CD4-positive, alpha-beta T cell treated with Interleukin-21 for 1 hour (primary cell): Measurements from ENCODE around the gene TMEM161B.
A peak's percentile ranks its signal among the peaks of the same experiment; 100 is the strongest.
"Not testable (repeated sequence)": the region's sequence is repeated elsewhere in the genome, so short reads cannot be mapped to it uniquely, and the experiment has no call there.

Experiments used
- DNase-seq: peaks from one replicate; pipeline ENCODE4 v3.0.0-alpha.2; 2020

The TMEM161B gene

GRCh38 chr5:88268385-88269184 is at the start of gene TMEM161B:
Gene TMEM161B, minus strand, starts transcription at chr5:88268845. Its CDS starts 122 bp downstream, at chr5:88268723.
- peak; percentile 96 for DNase-seq

GRCh38 chr5:88304356-88304755 is 35.7 kb upstream of the TMEM161B start:
- DNase-seq: no peak

DNA sequence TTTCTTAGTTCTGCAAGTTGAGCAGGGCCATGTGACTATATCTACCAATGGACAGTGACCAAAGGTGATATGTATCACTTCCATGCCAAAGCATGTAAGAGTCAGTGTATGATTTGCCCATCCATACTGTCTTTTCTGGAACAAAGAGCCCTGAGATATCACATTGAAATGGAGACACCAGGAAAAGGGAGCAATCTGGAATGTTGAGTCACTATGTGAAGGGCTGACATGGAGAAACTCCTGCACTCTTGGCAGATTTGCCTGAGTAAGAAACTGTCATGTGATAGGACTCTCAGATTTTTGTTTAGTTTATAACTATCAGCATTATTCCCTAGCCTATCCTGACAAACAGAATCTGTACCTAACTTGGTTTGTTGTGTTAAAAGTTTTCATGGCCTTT is 29.8 kb upstream of the TMEM161B start:
- DNase-seq: no peak

DNA sequence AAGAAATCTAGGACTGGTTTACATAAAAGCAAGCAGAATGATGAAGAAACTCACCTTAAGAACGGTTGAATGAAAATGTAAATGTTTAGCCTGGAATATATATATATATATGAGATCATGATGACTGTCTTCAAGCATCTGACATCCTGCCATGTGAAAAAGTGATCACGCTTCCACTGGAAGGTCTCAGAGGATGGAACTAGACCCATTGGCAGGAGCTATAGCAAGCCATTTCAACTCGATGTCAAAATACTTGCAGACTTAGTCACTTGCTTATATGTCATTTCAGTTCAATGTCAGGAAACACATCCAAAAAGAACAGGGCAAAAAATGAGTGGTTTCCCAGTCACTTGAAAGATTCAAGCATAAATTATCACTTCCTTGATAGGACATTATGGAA is 22.2 kb upstream of the TMEM161B start:
- DNase-seq: no peak

DNA sequence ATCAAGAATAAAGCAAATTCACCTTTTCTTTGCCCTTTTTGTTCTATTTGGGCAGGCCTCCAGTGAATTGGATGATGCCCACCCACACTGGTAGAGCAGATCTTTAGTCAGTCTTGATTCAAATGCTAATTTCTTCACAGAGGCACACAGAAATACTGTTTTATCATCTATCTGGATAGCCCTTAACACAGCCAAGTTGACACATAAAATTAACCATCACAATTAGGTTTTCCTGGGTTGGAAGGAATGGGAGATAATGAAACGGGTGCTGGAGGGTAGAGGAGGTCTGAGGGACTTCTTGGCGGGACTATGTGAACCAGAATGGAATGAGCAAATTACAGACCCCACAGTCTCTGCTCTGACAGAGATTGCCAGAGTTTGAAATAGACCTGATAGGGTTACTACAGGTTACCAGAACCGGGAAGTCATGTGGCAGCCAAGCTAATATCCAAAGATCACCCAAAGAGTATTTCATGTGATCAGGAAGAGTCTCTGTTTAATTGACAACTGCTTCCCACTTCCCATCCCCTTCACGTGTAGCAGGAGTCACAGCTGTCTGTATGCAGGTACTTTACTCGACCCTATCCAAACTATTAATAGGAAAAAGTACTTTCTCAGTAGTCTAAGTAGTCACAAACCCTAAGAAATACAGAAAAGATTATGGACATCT is 20.0 kb upstream of the TMEM161B start:
- no peak for DNase-seq

DNA sequence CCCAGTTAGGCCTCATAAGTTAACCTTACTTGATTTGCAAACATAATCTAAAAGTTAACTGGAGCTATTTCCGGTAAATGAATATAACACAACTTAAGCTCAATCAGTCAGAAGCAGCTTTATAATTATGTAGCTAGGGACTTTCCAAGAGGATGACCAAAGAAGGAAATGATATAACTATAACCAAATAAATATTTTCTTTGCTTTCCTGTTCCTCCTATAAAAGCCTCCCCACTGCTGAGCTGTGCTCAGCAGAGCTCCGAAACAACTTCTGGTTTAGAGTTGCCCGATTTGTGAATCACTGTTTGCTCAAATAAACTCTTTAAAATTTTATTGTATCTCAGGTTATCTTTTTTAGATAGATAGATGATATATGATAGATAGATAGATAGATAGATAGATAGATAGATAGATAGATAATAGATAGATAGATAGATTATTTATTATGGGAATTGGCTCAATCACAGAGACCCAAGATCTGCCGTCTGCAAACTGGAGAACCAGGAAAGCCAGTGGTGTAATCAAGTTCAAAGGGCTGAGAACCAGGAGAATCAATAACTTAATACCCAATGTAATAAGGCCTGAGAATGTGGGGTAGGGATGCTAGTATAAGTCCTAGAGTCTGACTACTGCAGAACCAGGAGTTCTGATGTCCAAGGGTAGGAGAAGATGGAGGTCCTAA is 19.3 kb upstream of the TMEM161B start:
- no peak for DNase-seq

- DNase-seq: no peak
These were observed 18.7 kb upstream of the TMEM161B start for GRCh38 chr5:88287302-88287701.

DNA sequence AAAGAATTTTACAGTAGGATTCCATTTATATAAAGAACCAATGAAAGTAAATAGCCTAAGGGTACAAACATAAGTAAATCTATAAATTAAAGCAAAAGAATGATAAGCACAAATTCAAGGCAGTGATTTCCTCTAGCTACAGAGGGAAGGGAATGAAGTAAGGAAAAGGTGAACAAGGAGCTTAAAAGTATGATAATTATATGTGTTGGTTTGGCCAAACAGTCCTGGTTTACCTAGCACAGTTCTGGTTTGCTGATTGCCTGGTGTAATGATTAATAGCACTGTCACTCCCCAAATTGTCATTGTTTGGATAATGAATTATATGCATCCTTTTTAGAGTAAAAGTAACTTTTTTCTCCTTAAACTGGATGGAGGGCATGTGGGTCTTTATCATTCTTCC is 15.0 kb upstream of the TMEM161B start:
- no peak for DNase-seq

GRCh38 chr5:88281322-88281721 is 12.7 kb upstream of the TMEM161B start:
- no peak for DNase-seq

DNA sequence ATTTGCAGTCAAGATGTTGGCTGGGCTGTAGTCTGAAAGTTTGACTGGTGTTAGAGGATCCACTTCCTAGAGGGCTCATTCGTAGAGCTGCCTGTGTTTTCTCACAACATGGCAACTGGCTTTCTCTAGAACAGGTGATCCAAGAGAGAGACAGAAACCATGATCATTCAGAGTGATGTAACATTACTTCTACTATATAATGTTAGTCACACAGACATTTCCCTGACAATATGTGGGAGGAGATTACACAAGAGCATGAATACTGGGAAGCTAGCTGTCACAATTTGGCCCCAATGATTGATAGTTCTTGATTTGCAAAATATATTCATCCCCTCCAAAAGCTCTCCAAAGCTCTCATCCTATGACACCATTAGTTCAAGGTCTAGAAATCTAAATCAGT is 10.9 kb upstream of the TMEM161B start:
- DNase-seq: no peak

DNA sequence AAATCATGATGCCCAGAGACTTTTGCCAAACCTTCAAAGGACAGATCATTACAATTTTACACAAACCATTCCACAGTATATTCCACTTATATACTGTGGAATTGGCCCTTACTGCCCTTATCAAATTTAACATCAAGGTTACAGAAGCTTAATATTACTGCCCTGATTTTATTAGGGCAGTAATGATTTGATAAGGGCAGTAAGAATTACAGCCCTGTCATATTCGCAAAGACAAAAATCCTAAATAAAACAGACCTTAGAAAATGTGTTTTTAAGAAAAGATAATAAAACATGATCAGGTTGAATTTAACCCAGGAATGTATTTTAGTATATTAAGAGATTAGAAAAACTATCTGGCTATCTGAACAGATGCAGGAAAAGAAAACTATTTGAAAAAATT is 7.7 kb upstream of the TMEM161B start:
- DNase-seq: no peak

- no peak for DNase-seq
These were observed 6.9 kb upstream of the TMEM161B start for GRCh38 chr5:88275581-88275980.

- no peak for DNase-seq
These were observed 652 bp upstream of the TMEM161B start for GRCh38 chr5:88269222-88269771.

DNA sequence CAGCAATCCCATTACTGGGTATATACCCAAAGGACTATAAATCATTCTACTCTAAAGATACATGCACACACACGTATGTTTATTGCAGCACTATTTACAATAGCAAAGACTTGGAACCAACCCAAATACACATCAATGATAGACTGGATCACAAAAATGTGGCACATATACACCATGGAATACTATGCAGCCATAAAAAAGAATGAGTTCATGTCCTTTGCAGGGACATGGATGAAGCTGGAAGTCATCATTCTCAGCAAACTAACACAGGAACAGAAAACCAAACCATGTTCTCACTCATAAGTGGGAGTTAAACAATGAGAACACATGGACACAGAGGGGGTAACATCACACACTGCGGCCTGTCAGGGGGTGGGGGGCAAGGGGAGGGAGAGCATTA is 4.1 kb downstream of the TMEM161B start:
- DNase-seq: not testable (repeated sequence)

GRCh38 chr5:88263349-88263748 is 5.3 kb downstream of the TMEM161B start:
- no peak for DNase-seq

DNA sequence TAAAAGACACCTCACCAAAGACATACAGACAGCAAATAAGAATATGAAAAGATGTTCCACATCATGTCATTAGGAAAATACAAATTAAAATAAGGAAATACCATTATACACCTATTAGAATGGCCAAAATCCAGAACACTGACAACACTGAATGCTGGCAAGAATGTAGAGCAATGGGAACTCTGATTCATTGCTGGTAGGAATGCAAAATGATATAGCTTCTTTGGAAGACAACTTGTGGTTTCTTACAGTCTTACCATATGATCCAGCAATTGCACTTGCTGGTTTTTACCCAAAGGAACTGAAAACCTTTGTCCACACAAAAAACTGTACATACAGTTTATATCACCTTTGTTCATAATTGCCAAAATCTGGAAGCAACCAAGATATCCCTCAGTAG is 6.5 kb downstream of the TMEM161B start:
- no peak for DNase-seq

DNA sequence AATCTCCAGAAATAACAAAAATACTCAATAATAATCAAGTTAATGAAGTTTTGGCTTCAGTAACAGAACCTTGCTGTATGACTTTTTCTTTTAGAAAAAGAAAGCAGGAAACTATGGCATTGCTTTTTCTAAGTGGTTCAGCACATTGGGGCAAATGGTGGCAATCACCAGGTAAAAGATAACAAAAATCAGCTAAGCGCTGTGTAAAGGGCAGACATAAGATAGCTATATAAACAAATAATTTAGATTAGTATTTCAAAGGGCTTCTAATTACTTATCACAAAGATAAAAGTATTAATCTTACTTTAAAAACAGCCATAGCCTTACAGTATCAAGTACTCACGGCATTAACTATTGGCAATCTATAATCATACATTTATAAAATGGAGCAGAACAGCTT is 10.0 kb downstream of the TMEM161B start:
- DNase-seq: no peak

GRCh38 chr5:88256872-88257271 is 11.8 kb downstream of the TMEM161B start:
- DNase-seq: no peak

DNA sequence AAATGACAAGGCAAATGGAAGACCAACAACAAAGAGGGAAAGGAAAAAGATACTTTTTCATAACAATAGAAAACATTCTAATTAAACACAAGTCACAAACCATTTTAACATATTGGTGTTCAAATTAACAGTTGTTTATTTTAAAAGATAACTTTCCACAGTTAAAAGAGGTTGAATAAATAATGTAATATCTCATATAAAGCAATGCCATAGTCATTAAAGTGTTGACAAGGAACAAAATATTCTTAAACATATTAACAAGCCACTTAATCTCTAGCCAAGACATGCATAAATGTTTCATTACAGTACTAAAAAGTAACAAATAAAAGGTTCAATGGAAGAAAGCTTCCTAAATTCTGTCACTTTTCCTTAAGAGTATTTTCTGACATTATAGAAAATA is 12.6 kb downstream of the TMEM161B start:
- no peak for DNase-seq

DNA sequence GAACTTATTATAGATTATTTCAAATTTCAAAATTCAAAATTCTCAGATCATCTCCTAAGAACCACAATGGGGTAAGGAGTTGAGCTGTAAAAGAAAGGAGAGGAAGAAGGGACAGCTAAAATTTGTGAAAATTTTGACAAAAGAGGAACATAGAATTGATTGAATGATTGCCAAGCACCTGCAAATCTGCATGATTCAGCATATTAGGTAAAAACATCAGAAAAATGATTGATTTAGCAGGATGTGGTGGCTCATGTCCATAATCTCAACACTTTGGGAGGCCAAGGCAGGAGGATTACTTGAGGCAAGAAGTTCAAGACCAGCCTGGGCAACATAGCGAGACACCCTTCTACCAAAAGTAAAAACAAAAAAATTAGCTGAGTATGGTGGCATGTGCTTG is 14.3 kb downstream of the TMEM161B start:
- no peak for DNase-seq

DNA sequence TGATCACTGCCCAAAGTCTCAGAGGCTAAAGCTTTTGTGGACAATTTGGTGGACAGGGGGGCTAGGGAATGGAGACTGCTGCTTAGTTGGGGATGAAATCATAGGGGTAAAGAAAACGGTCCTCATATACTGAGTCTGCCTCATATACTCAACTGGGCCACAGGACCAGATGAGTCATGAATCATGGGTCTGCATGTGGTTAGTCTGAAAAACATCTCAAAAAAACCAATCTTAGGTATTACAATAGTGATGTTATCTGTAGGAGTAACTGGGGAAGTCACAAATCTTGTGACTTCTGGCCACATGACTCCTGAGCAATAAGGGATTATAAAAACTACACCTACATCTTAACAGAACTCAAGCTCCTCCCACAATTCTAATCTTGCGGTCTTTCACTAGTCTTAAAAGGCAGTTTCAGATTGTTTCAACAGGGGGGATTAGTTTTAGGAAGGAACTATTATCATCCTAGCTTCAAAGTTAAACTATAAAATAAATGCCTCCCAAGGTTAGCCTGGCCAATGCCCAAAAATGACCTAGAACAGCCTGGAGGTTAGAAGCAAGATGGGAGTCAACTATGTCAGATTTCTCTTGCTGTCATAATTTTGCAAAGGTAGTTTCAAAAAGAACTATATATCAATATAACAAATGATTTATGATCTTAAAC is 17.5 kb downstream of the TMEM161B start:
- peak; percentile 5 for DNase-seq

- DNase-seq: no peak
These were observed 18.6 kb downstream of the TMEM161B start for GRCh38 chr5:88250010-88250409.
